Trophoblast cell (in vitro differentiated cells and primary cell): ENCODE results near the gene CFAP45.

Source experiments
- DNase-seq, 2 donors: peaks; one replicate each; pipeline ENCODE4 v3.0.0-alpha.2; 2016
- H2AFZ ChIP-seq: 2 replicates; pipeline ENCODE4 v1.6.1; 2013; ENCODE audit warnings: low read length, moderate library complexity, mild to moderate bottlenecking; ENCODE audit not compliant: insufficient read depth, poor library complexity
- H2AK5ac ChIP-seq: 2 replicates; pipeline ENCODE4 v1.6.1; 2013; ENCODE audit warnings: mild to moderate bottlenecking, low read length
- H2BK120ac ChIP-seq: 2 replicates; pipeline ENCODE4 v1.6.1; 2013; ENCODE audit warnings: low read length, mild to moderate bottlenecking, moderate library complexity; ENCODE audit not compliant: insufficient read depth, poor library complexity
- H2BK12ac ChIP-seq: 2 replicates; pipeline ENCODE4 v1.6.1; 2013; ENCODE audit warnings: mild to moderate bottlenecking, low read length, moderate library complexity
- H2BK5ac ChIP-seq: 2 replicates; pipeline ENCODE4 v1.6.1; 2013; ENCODE audit warnings: low read length, low read depth, moderate library complexity, mild to moderate bottlenecking; ENCODE audit not compliant: poor library complexity
- H3K14ac ChIP-seq: 2 replicates; pipeline ENCODE4 v1.6.1; 2013; ENCODE audit warnings: mild to moderate bottlenecking, low read length
- H3K18ac ChIP-seq: 2 replicates; pipeline ENCODE4 v1.6.1; 2013; ENCODE audit warnings: mild to moderate bottlenecking, low read length
- H3K23ac ChIP-seq: 2 replicates; pipeline ENCODE4 v1.6.1; 2013; ENCODE audit warnings: low read length
- H3K27ac ChIP-seq: 2 replicates; pipeline ENCODE4 v1.5.1; 2013; ENCODE audit warnings: low read depth, mild to moderate bottlenecking, inconsistent platforms, low read length, moderate library complexity
- H3K27me3 ChIP-seq: 2 replicates; pipeline ENCODE4 v1.6.1; 2013; ENCODE audit warnings: inconsistent platforms, mild to moderate bottlenecking, low read length, moderate library complexity; ENCODE audit not compliant: insufficient read depth
- H3K36me3 ChIP-seq, 2 experiments: 1 replicate in 1 of 2; 2 replicates in 1 of 2; pipeline ENCODE4 v1.6.1; 2013; ENCODE audit warnings: low read length in 2 of 2, mild to moderate bottlenecking in 2 of 2, moderate library complexity in 1 of 2; ENCODE audit not compliant: insufficient read depth in 2 of 2, control insufficient read depth in 1 of 2
- H3K4ac ChIP-seq: 2 replicates; pipeline ENCODE4 v1.6.1; 2013; ENCODE audit warnings: low read depth, mild to moderate bottlenecking, low read length, moderate library complexity
- H3K4me1 ChIP-seq, 2 experiments: 1 replicate in 1 of 2; 2 replicates in 1 of 2; pipeline ENCODE4 v1.6.1; 2013; ENCODE audit warnings: low read length in 2 of 2, mild to moderate bottlenecking in 2 of 2, moderate library complexity in 1 of 2; ENCODE audit not compliant: insufficient read depth in 2 of 2, control insufficient read depth in 1 of 2
- H3K4me2 ChIP-seq: 2 replicates; pipeline ENCODE4 v1.6.1; 2013; ENCODE audit warnings: inconsistent platforms, mild to moderate bottlenecking, low read length, moderate library complexity
- H3K4me3 ChIP-seq: 2 replicates; pipeline ENCODE4 v1.5.1; 2013; ENCODE audit warnings: mild to moderate bottlenecking, low read depth, low read length, inconsistent platforms
- H3K79me1 ChIP-seq: one replicate; pipeline ENCODE4 v1.6.1; 2013; ENCODE audit warnings: low read length
- H3K79me2 ChIP-seq: 2 replicates; pipeline ENCODE4 v1.6.1; 2013; ENCODE audit warnings: low read length, mild to moderate bottlenecking; ENCODE audit not compliant: control insufficient read depth, insufficient read depth, poor library complexity
- H3K9ac ChIP-seq: 2 replicates; pipeline ENCODE4 v1.6.1; 2013; ENCODE audit warnings: mild to moderate bottlenecking, low read length
- H3K9me3 ChIP-seq: 2 replicates; pipeline ENCODE4 v1.6.1; 2013; ENCODE audit warnings: low read depth, mild to moderate bottlenecking, control low read depth, inconsistent platforms, low read length; ENCODE audit not compliant: insufficient read depth
- H4K12ac ChIP-seq: 2 replicates; pipeline ENCODE4 v1.6.1; 2013; ENCODE audit warnings: low read depth, mild to moderate bottlenecking, low read length, moderate library complexity
- H4K8ac ChIP-seq: 2 replicates; pipeline ENCODE4 v1.6.1; 2013; ENCODE audit warnings: low read depth, mild to moderate bottlenecking, low read length, moderate library complexity
- H4K91ac ChIP-seq: one replicate; pipeline ENCODE4 v1.6.1; 2013; ENCODE audit warnings: low read depth, mild to moderate bottlenecking, low read length, moderate library complexity
- WGBS: extraction: QIAGEN DNeasy Blood & Tissue Kit; methylation state at CpG from one replicate; pipeline ENCODE4 v1.1.7; 2013; ENCODE audit warnings: missing lambda C conversion rate; ENCODE audit not compliant: insufficient read length, insufficient coverage; ENCODE audit errors: extremely low coverage; 5-methylcytosine and 5-hydroxymethylcytosine counted together

Gene CFAP45

DNA sequence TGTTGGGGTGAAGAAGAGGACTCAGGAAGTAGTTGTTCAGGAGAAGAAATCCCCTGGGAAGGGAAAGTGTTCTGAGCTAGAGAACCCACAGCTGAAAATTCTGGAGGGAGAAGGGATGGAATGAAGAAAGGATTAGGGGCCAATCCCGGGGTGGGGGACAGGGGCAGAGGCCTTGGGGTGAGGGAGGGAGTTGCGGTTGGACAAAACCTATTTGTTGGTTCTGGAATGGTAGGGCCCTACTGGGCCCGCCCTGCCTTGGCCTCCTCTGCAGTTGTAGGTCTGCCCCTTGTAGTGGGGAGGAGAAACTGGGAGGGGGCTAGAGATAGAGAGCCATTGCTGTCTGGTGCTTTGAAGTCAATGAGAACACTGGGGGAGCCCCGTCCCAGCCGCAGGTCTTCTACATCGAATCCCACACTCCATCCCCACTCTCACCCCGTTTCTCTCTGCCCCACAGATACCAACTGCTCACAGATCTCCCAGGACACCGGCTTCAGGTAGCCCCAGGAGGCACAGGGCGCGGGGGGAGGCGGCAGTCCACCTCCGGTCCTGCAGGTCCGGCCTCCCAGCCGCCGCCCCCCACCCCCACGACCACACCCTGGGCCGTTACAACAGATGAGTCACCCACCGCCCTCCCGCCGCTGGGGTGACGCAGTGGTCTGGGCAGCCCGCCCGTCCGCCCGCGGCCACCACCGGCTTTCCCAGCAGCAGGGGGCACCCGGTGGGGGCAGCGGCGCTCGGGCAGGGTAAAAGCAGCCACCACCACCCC is 24.2 kb upstream of the CFAP45 start:
- Histone ChIP-seq H2BK5ac (peak overlapping the region; percentile 98), H3K23ac (no peak overlapping the region), H3K9ac (peak overlapping the region; percentile 93), H3K79me2 (peaks cover 38% of the 10 kb centered on the region), H3K9me3 (no peaks in the 10 kb centered on the region), H3K27me3 (no peaks in the 10 kb centered on the region), H3K14ac (peak overlapping the region; percentile 94), H3K4me3 (peak overlapping the region; percentile 90), H3K18ac (peak overlapping the region; percentile 96), H4K12ac (peak overlapping the region; percentile 75), H3K4ac (peak overlapping the region; percentile 99), H3K27ac (peak overlapping the region; percentile 98), H4K91ac (peak overlapping the region; percentile 99), H2AFZ (peak overlapping the region; percentile 54), H2BK120ac (peak overlapping the region; percentile 98), H3K79me1 (peaks cover 35% of the 10 kb centered on the region), H3K4me2 (peak overlapping the region; percentile 65), H3K36me3 (peaks cover 28 to 31% of the 10 kb centered on the region in 2 experiments), H4K8ac (peak overlapping the region; percentile 87), H3K4me1 (peaks cover 24 to 27% of the 10 kb centered on the region in 2 experiments), H2BK12ac (peak overlapping the region; percentile 75), H2AK5ac (peak overlapping the region; percentile 96)
- peak; percentile 90 to 92 for DNase-seq
- no CpG with 5 or more reads among the region's 31 CpGs for WGBS

DNA sequence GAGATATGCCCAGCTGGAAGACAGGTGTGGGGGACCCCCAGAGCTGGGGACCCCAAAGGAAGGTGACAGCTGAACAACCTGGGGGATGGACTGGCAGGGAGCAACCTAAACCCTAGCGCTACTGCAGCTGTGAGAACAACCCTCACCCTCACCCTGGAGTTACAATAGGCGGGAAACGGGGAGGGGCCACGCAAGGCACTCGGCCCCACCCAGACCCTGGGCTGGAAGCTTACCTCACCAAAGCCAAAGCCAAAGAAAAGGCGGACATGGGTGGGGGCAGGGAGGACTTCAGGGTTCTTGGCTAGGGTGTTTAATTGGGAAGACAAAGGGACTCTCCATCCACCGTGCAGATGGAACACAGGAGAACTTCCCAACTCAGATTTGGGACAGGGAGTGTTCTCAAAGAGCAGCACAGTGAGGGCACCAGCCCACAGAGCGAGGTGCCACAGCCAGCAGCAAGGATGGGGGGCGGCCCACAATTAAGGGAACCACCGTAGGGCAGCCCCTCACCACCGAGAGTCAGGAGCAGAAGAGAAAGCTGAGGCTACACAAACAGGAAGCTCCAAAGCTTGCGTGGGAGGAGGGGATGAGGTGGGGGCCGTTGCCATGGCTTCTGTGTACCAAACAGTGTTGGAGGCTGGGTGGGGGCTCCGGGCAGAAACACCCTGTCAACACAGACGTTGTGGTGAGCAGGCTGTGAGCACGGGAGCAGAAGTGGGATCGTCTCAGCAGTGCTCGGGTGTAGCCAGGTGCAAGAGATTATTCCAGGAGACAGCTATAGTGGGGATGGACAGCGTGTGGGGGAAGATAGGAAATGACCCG is 23.4 kb upstream of the CFAP45 start:
- Histone ChIP-seq H2AK5ac (peak overlapping the region; percentile 64), H3K79me1 (peaks cover 35% of the 10 kb centered on the region), H3K14ac (peak overlapping the region; percentile 81), H3K4me3 (peak overlapping the region; percentile 90), H3K79me2 (peaks cover 38% of the 10 kb centered on the region), H3K4me1 (peaks cover 24 to 28% of the 10 kb centered on the region in 2 experiments), H3K27me3 (no peaks in the 10 kb centered on the region), H3K23ac (no peak overlapping the region), H3K9me3 (no peaks in the 10 kb centered on the region), H2AFZ (no peak overlapping the region), H2BK5ac (peak overlapping the region; percentile 66), H4K12ac (peak overlapping the region; percentile 45), H3K18ac (peak overlapping the region; percentile 70), H3K4me2 (peak overlapping the region; percentile 65), H4K91ac (peak overlapping the region; percentile 99), H2BK120ac (peak overlapping the region; percentile 73), H3K27ac (peak overlapping the region; percentile 98), H2BK12ac (peak overlapping the region; percentile 31), H4K8ac (peak overlapping the region; percentile 56), H3K4ac (peak overlapping the region; percentile 95), H3K36me3 (peaks cover 33 to 39% of the 10 kb centered on the region in 2 experiments), H3K9ac (peak overlapping the region; percentile 85)
- WGBS, result no CpG with 5 or more reads among the region's 20 CpGs
- peak; percentile 86 to 89 for DNase-seq

DNA sequence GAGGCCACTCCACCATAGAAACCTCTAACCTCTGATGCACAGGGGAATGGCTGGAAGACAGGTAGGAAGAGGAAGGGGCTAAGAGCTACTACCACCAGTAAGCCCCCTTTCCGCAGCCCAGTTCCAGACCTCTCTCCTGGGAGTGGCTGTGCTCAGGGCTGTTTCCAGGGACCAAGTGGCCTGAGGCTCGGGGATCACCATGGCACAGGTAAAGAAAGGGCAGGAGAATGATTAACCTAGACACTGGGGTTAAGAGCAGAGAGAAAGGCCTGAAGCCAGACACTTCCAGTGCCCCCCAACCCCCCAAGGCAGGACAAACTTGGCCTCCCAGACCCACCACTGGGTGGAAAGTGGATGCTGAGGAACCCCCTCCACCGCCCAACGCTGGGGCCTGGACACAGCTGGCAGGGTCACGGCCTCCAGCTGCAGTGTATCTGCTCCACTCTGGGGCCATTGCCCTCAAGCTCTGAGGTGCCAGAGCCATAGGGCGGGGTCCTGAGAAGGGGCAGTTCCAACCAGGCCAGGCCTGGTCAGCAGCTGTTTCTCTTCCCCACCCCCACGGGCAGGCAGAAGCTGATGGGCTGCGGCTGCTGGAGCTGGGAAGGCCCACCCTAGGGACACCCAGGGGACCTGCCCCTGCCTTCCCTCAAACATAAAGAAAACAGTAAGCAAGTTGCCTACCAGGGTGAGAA is 22.7 kb upstream of the CFAP45 start:
- H4K8ac ChIP-seq, result peak overlapping the region; percentile 15
- peak overlapping the region; percentile 54 for H3K9ac ChIP-seq
- peaks cover 38% of the 10 kb centered on the region for H3K79me2 ChIP-seq
- WGBS, result no CpG with 5 or more reads among the region's 8 CpGs
- peaks cover 35% of the 10 kb centered on the region for H3K79me1 ChIP-seq
- peaks cover 26 to 32% of the 10 kb centered on the region in 2 experiments for H3K4me1 ChIP-seq
- peak overlapping the region; percentile 14 for H2BK120ac ChIP-seq
- peak overlapping the region; percentile 95 for H3K4ac ChIP-seq
- no peaks in the 10 kb centered on the region for H3K27me3 ChIP-seq
- peak overlapping the region; percentile 64 for H2AK5ac ChIP-seq
- H3K4me2 ChIP-seq, result peak overlapping the region; percentile 65
- H2AFZ ChIP-seq, result no peak overlapping the region
- peak overlapping the region; percentile 70 for H3K18ac ChIP-seq
- no peak overlapping the region for H3K23ac ChIP-seq
- peak overlapping the region; percentile 51 for H2BK5ac ChIP-seq
- peak overlapping the region; percentile 31 for H2BK12ac ChIP-seq
- H3K4me3 ChIP-seq, result peak overlapping the region; percentile 25
- H3K36me3 ChIP-seq, result peaks cover 40 to 46% of the 10 kb centered on the region in 2 experiments
- H3K14ac ChIP-seq, result peak overlapping the region; percentile 81
- peak overlapping the region; percentile 99 for H4K91ac ChIP-seq
- peak overlapping the region; percentile 1 for H4K12ac ChIP-seq
- peak overlapping the region; percentile 98 for H3K27ac ChIP-seq
- DNase-seq, result peak in 1 of 2 donors; percentile 40
- peaks cover 2% of the 10 kb centered on the region for H3K9me3 ChIP-seq
